Activated CD8-positive, alpha-beta memory T cell treated with anti-CD3 and anti-CD28 coated beads for 36 hours (primary cell): ENCODE results near the gene STAM2. TPM values are rescaled to one million over a fixed set of nuclear protein-coding genes. Genes with fewer than 3 reads are reported as not detected.
"Not testable (repeated sequence)": the region's sequence is repeated elsewhere in the genome, so short reads cannot be mapped to it uniquely, and the experiment has no call there.

Experiments used
- CTCF ChIA-PET: fragments of 350-600 bp; sonication (Branson Sonifier 250); formaldehyde crosslinking; loops from one replicate; lab custom pipeline; 2021; ENCODE audit warnings: antibody characterized with exemption; lab: Charles Lee
- POLR2A ChIA-PET: fragments of 350-600 bp; sonication (Branson Sonifier 250); formaldehyde crosslinking; loops from one replicate; lab custom pipeline; 2021; ENCODE audit warnings: antibody characterized with exemption; lab: Charles Lee
- total RNA-seq, 2 experiments: library from RNA; stranded (reverse); gene quantifications; one replicate each; pipeline ENCODE4 v1.2.3, GENCODE V29; 2021

Gene STAM2
- total RNA-seq = 10 to 100 TPM; 15.8 to 17.5 TPM

GRCh38 chr2:152175368-152176112 lies at the start of gene STAM2:
TSS of gene STAM2 (minus strand) at chr2:152175763. CDS start at chr2:152175642, 121 bp downstream.
- CTCF ChIA-PET = interaction anchor here (1.0 to 1.5 kb wide), 4 partner anchors 21 to 471 kb away, joined by 3 to 18 read pairs (median 4); no protein-coding TSS in a partner anchor

GRCh38 chr2:152223977-152224376 lies 48.4 kb upstream of the STAM2 start:
- ChIA-PET CTCF (no interaction called here), POLR2A (no interaction called here)

More at GRCh38 chr2:152175368-152176112, at the start of gene STAM2:
- POLR2A ChIA-PET = interaction anchor here (0.5 to 0.8 kb wide), 2 partner anchors 431 to 542 kb away, joined by 3 to 5 read pairs; partner anchors contain the start of gene PRPF40A

DNA sequence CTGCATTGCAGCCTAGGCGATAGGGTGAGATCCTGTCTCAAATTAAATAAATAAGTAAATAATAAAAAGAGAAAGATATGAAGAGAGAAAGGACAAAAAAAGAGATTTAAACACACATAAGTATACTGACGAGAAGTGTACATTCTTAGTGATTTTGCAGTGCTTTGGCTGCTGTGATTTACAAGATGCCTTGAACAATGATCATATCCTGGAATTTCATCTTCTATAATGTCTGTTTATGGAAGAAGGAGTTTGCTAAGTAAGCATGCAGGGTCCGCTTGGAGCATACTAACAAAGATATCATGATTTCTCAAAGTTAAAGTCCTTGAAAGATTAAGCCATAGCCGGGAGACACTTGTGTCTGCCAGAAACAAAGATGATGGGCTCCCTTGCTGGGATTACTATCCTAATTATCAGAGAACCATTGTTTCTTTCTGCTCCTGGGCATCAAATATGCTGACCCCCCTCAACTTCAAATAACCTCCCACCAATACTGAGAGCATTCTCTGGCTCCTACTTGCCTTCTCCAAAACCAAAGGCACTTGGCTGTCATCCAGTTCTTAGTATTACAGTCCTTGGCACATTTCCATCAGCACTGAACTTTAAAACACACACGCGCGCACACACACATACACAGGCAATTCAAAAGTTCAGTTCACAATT lies 47.5 kb upstream of the STAM2 start:
- CTCF ChIA-PET = no interaction called here
- POLR2A ChIA-PET = no interaction called here

DNA sequence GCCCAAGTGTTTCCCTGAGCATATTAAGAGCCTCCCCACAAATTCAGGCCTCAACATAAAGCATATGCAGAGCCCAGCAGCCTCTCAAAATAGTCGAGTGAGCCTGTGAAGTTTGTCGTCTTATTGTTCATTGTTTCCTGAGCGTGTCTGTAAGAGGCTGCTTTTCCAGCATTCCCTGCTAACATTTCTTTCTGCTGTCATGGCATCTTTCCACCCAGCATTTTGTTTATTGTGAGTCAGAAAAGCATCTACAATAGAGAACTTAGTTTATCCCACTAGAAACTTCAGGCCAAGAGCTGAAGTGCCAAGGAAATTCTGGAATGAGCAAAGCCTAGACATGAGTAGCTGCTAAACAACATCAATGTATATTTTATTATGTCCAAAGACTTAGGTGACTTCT lies 46.3 kb upstream of the STAM2 start:
- POLR2A ChIA-PET = no interaction called here
- CTCF ChIA-PET = no interaction called here

DNA sequence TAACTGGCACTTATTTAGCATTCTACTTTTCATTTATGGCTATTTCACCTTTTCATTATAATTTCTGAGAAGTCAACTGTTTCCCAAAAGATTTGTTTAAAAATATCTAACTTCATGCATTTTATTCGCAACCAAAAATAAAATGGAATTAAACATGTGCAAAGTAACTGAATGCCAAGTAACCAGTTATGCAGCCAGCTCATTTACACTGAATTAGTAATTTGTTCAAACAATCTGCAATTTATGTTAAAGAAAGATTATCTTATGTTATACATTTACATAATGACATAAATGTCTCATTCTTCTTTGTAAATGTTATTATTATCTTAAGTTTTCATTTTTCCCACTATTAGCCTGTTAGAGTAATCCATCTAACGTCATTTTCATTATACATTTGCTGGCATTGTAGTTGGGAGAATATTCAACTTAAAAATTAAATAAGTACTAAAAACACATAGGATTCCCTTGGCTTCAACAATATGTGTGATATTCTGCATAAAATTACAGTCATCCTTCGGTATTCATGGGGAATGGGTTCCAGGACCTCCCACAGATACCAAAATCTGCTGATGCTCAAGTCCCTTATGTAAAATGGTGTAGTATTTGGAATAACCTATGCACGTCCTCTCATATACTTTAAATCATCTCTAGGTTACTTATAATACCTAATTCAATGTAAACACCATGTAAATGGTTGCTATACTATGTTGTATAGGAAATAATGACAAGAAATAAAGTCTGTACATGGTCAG lies 43.7 kb upstream of the STAM2 start:
- ChIA-PET POLR2A (no interaction called here), CTCF (no interaction called here)

DNA sequence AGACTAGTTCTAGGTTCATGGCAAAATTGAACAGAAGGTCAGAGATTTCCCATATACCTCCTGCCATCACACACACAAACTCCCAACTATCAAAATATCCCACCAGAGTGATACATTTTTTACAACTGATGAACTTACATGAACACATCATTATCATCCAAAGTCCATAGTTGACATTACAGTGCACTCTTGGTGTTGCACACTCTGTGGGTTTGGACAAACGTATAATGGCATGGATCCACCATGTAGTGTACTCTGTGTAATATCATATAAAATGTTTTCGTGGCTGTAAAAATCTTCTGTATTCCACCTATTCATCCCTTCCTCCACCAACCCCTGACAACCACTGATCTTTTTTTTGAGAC lies 25.9 kb upstream of the STAM2 start:
- ChIA-PET CTCF (no interaction called here), POLR2A (no interaction called here)

DNA sequence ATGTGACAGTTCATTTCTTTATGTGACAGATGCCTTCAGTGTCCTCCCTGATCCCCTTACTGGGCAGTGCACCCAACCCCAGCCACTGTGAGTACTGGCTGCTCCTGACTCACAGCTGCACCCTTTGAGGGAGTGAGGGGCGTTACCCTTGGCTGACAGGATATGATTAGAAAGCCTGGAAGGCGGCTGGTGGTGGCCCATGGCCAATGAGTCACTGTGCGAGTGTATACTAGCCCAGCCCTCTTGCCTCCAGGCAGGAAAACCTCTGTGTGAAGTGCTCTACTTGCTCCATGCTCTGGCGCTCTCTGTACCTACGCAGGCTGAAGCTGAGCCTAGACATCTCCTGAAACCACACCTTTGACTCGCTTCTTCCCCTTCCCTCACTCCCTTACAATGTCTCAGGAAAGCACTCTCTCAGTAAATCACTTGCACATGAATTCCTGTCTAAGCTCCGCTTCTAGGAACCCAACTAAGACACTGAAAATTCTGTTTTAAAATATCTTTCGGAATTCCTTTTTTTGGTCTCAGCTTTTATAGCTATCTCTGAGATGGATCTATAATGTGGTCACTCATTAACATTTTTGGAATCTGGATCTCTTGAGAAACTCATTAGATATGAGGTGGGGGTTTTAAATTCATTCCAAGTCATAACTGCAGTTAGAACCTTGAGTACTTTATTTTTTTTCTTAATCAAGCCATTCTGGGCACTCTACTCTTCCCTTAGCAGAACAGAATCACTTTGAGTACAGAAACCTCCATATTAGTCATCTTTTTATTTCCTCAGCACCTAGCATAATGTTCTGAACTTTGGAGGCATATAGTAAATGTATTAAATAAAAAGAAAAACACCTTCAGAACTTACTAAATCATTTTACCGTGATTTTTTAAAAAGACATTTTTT lies 25.3 kb upstream of the STAM2 start:
- ChIA-PET CTCF (interaction anchor here (0.6 kb wide), 1 partner anchor 85 kb away, joined by 4 read pairs; no protein-coding TSS in a partner anchor), POLR2A (no interaction called here)

DNA sequence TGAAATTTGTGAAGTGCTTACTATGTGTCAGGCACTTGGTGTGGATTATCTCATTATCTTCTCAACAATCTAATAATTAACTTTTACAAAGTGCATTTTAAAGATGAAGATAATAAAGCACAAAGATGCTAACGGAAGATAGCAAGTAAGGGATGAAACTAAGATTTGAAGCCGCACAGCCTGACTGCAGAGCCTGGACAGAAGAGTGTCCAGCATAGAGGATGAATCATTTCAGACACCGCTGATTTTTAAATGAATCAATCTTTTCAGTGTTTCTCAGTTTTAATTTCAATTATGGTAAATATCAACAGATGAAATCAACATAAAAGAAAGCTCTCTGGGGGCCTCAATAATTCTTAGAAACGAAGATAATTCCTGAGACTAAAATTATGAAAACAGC lies 24.5 kb upstream of the STAM2 start:
- ChIA-PET CTCF (interaction anchor here (0.6 kb wide), 1 partner anchor 85 kb away, joined by 4 read pairs; no protein-coding TSS in a partner anchor), POLR2A (no interaction called here)

DNA sequence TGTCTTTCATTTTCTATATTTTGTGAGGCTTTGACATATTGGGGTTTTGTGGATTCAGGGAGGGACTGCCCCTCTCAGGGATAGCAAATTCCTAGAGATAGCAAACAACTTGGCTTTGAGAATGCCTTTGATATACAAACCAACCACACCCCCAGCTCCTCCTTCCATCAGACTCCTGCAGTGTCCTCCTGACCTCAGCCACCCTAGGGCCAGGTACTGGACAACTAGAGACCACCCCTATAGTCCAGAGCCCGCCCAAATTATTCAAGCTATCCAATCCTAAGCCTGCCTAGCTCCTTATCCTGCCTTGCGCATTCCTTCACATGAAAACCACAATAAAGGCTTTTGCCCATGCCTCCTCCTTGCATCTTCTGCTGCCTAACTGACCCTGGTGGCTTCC lies 22.9 kb upstream of the STAM2 start:
- CTCF ChIA-PET = no interaction called here

DNA sequence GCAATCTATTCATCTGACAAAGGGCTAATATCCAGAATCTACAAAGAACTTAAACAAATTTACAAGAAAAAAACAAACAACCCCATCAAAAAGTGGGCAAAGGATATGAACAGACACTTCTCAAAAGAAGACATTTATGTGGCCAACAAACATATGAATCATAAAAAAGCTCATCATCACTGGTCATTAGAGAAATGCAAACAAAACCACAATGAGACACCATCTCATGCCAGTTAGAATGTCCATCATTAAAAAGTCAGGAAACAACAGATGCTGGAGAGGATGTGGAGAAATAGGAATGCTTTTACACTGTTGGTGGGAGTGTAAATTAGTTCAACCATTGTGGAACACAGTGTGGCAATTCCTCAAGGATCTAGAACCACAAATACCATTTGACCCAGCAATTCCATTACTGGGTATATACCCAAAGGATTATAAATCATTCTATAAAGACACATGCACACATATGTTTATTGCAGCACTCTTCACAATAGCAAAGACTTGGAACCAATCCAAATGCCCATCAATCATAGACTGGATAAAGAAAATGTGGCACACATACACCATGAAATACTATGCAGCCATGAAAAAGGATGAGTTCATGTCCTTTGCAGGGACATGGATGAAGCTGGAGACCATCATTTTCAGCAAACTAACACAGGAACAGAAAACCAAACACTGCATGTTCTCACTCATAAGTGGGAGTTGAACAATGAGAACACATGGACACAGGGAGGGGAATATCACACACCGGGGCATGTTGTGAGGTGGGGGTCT lies 22.1 kb upstream of the STAM2 start:
- POLR2A ChIA-PET, CTCF ChIA-PET: not testable (repeated sequence)

More for the DNA sequence above, 22.9 kb upstream of the STAM2 start:
- POLR2A ChIA-PET = no interaction called here

- ChIA-PET POLR2A (no interaction called here), CTCF (no interaction called here)
These were observed 14.3 kb upstream of the STAM2 start for GRCh38 chr2:152189622-152190495.

GRCh38 chr2:152186808-152187207 lies 11.2 kb upstream of the STAM2 start:
- POLR2A ChIA-PET, CTCF ChIA-PET: not testable (repeated sequence)

- POLR2A ChIA-PET = no interaction called here
- CTCF ChIA-PET = no interaction called here
These were observed 10.7 kb upstream of the STAM2 start for GRCh38 chr2:152186262-152186661.

GRCh38 chr2:152183401-152184073 lies 8.0 kb upstream of the STAM2 start:
- CTCF ChIA-PET = interaction anchor here (0.6 kb wide), 1 partner anchor 592 kb away, joined by 3 read pairs; no protein-coding TSS in a partner anchor

GRCh38 chr2:152177667-152178066 lies 2.1 kb upstream of the STAM2 start:
- POLR2A ChIA-PET, CTCF ChIA-PET: not testable (repeated sequence)

More at GRCh38 chr2:152183401-152184073, 8.0 kb upstream of the STAM2 start:
- POLR2A ChIA-PET = no interaction called here

DNA sequence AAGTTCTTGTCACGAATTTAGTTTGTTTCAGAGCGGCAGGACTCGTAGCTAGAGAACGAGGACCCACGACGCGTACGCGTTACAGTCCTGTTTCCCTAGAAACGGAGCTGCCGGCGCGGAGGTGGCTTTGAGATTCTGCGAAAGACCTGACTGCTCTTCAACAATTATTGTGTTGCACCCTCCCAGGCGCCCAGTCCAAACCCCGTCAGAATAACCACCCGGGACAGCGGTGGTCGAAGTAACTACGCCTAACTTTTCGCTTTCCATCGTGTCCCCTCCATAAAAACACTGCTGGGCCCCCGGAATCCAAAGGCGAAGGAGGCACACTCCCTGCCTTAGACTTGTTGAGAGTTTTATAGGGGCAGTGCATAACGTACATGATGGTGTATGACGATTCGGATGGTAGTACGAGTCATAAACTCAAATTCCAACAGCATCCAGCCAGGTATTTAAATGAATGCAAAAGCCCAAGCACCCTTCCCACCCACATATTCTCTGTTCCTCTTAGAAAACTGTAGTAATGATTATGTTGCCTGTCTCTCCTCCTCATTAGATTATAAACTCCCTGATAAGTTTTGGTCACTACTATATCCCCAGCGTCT lies 651 bp upstream of the STAM2 start:
- ChIA-PET CTCF (interaction anchor here (0.6 to 1.5 kb wide), 5 partner anchors 22 to 471 kb away, joined by 3 to 18 read pairs (median 3); no protein-coding TSS in a partner anchor), POLR2A (interaction anchor here (0.8 kb wide), 1 partner anchor 541 kb away, joined by 5 read pairs; the partner anchor contains the start of gene PRPF40A)
